Measurements from ENCODE around the gene PSMA6. TPM values are rescaled to one million over a fixed set of nuclear protein-coding genes. Genes with fewer than 3 reads are reported as not detected.
A peak's percentile ranks its signal among the peaks of the same experiment; 100 is the strongest.

Gene PSMA6
- total and polyA plus RNA-seq, 2 of the 13 experiments (the other 11 are each of a cell fraction or from before 2014, with no cell fraction given), result 525 to 1,109 TPM

GRCh38 chr14:35333264-35333730 lies 41.1 kb downstream of the PSMA6 start (continued):
- TF ChIP-seq, protein P1, sequence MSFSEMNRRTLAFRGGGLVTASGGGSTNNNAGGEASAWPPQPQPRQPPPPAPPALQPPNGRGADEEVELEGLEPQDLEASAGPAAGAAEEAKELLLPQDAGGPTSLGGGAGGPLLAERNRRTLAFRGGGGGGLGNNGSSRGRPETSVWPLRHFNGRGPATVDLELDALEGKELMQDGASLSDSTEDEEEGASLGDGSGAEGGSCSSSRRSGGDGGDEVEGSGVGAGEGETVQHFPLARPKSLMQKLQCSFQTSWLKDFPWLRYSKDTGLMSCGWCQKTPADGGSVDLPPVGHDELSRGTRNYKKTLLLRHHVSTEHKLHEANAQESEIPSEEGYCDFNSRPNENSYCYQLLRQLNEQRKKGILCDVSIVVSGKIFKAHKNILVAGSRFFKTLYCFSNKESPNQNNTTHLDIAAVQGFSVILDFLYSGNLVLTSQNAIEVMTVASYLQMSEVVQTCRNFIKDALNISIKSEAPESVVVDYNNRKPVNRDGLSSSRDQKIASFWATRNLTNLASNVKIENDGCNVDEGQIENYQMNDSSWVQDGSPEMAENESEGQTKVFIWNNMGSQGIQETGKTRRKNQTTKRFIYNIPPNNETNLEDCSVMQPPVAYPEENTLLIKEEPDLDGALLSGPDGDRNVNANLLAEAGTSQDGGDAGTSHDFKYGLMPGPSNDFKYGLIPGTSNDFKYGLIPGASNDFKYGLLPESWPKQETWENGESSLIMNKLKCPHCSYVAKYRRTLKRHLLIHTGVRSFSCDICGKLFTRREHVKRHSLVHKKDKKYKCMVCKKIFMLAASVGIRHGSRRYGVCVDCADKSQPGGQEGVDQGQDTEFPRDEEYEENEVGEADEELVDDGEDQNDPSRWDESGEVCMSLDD (CRISPR knock-in tag; IDR thresholded peaks at IDR 0.05; ENCODE audit: borderline replicate concordance), result no peak
- TF ChIP-seq, protein P2, sequence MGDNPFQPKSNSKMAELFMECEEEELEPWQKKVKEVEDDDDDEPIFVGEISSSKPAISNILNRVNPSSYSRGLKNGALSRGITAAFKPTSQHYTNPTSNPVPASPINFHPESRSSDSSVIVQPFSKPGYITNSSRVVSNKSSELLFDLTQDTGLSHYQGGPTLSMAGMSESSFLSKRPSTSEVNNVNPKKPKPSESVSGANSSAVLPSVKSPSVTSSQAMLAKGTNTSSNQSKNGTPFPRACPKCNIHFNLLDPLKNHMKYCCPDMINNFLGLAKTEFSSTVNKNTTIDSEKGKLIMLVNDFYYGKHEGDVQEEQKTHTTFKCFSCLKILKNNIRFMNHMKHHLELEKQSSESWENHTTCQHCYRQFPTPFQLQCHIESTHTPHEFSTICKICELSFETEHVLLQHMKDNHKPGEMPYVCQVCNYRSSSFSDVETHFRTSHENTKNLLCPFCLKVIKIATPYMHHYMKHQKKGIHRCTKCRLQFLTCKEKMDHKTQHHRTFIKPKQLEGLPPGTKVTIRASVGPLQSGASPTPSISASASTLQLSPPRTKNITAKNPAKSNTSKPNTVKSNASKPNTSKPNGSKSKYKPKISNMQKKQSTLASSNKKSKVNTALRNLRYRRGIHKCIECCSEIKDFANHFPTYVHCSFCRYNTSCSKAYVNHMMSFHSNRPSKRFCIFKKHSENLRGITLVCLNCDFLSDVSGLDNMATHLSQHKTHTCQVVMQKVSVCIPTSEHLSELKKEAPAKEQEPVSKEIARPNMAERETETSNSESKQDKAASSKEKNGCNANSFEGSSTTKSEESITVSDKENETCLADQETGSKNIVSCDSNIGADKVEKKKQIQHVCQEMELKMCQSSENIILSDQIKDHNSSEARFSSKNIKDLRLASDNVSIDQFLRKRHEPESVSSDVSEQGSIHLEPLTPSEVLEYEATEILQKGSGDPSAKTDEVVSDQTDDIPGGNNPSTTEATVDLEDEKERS (CRISPR knock-in tag; IDR thresholded peaks at IDR 0.05), result no peak
- TF ChIP-seq MIXL1 (CRISPR knock-in tag; IDR thresholded peaks at IDR 0.05), result 0 out of 2 replicates have a peak, but pooled peaks have one; percentile 23
- 0 out of 2 replicates have a peak, but pooled peaks have one; percentile 21 for TF ChIP-seq PRDM15 (CRISPR knock-in tag; IDR thresholded peaks at IDR 0.05)
- TF ChIP-seq PRPF4 (IDR thresholded peaks at IDR 0.05; ENCODE audit: low read depth, low read length, poor library complexity, severe bottlenecking), result peak; percentile 27
- TF ChIP-seq ZNF256 (CRISPR knock-in tag; conservative IDR thresholded peaks at IDR 0.05), result 0 out of 2 replicates have a peak, but pooled peaks have one; percentile 45
- TF ChIP-seq FOXC1 (CRISPR knock-in tag; IDR thresholded peaks at IDR 0.05; ENCODE audit: borderline replicate concordance), result no peak
- TF ChIP-seq, protein P3, sequence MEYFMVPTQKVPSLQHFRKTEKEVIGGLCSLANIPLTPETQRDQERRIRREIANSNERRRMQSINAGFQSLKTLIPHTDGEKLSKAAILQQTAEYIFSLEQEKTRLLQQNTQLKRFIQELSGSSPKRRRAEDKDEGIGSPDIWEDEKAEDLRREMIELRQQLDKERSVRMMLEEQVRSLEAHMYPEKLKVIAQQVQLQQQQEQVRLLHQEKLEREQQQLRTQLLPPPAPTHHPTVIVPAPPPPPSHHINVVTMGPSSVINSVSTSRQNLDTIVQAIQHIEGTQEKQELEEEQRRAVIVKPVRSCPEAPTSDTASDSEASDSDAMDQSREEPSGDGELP (IDR thresholded peaks at IDR 0.05; ENCODE audit: borderline replicate concordance, low read depth), result peak; percentile 77; the same call in 1 of the 2 replicates
- TF ChIP-seq MXD3 (CRISPR knock-in tag; IDR thresholded peaks at IDR 0.05), result 0 out of 2 replicates have a peak, but pooled peaks have one; percentile 9
- no peak for TF ChIP-seq ZNF598 (CRISPR knock-in tag; IDR thresholded peaks at IDR 0.05; ENCODE audit: borderline replicate concordance)
- 0 out of 2 replicates have a peak, but pooled peaks have one; percentile 1 for TF ChIP-seq ZNF343 (CRISPR knock-in tag; IDR thresholded peaks at IDR 0.05)
- 0 out of 2 replicates have a peak, but pooled peaks have one; percentile 43 for TF ChIP-seq GTF3A (CRISPR knock-in tag; conservative IDR thresholded peaks at IDR 0.05)
- 0 out of 2 replicates have a peak, but pooled peaks have one; percentile 12 for TF ChIP-seq ZNF317 (CRISPR knock-in tag; IDR thresholded peaks at IDR 0.05)
- peak; percentile 10; the same call in 1 of the 2 replicates for TF ChIP-seq ZSCAN29 (CRISPR knock-in tag; conservative IDR thresholded peaks at IDR 0.05)
- TF ChIP-seq ZNF331 (CRISPR knock-in tag; IDR thresholded peaks at IDR 0.05), result peak; percentile 16
- TF ChIP-seq POLR2AphosphoS2 (IDR thresholded peaks at IDR 0.05; ENCODE audit: low read depth, low read length), result no peak
- TF ChIP-seq ZFX (CRISPR knock-in tag; IDR thresholded peaks at IDR 0.05; ENCODE audit: low read depth), result peak; percentile 4; the same call in 1 of the 2 replicates
- TF ChIP-seq, protein P4, sequence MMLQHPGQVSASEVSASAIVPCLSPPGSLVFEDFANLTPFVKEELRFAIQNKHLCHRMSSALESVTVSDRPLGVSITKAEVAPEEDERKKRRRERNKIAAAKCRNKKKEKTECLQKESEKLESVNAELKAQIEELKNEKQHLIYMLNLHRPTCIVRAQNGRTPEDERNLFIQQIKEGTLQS (CRISPR knock-in tag; IDR thresholded peaks at IDR 0.05), result no peak
